NCI-H345 treated with DMSO at 0.1 percent for 48 hours (cell line): ENCODE results near the gene TMCC2.

ENCODE experiments used
- DNase-seq: peaks from one replicate; lab custom pipeline; 2025; ENCODE audit not compliant: unreplicated experiment; lab: John Stamatoyannopoulos, UW

TMCC2 gene

DNA sequence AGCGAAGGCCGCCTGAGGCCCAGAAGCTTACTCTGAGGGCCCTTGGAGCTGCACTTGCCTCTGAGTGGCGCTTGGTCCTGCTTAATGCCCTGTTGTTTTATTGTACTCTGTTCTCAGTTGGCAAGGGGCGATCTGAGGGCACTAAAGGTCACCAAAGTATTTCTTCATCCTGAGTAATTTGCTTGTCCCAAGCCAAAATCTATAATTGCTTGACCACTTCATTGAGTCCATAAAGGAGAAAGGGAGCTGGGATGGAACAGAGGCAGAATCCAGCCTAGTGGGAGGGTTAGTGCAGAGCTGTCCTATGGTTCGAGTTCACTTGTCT lies 94.2 kb downstream of the TMCC2 start:
- DNase-seq = no peak
